Nephron (organoid): ENCODE measurements around the gene DNAJC13.
A peak's percentile ranks its signal among the peaks of the same experiment; 100 is the strongest.

Experiments
- H3K27ac Mint-ChIP-seq, 3 experiments: 2 replicates each; pipeline ENCODE4 v1.8.0; 2020; ENCODE audit warnings: mixed read lengths in 3 of 3, mild to moderate bottlenecking in 2 of 3, moderate library complexity in 1 of 3
- H3K27me3 Mint-ChIP-seq: 2 replicates; pipeline ENCODE4 v1.8.0; 2021; ENCODE audit warnings: low read depth, mild to moderate bottlenecking, moderate library complexity, mixed read lengths
- H3K36me3 Mint-ChIP-seq: 2 replicates; pipeline ENCODE4 v1.8.0; 2020; ENCODE audit warnings: low read depth, mixed read lengths
- H3K4me1 Mint-ChIP-seq: 2 replicates; pipeline ENCODE4 v1.8.0; 2020; ENCODE audit warnings: mixed read lengths
- H3K4me3 Mint-ChIP-seq, 3 experiments: 2 replicates each; pipeline ENCODE4 v1.8.0; 2020; ENCODE audit warnings: mild to moderate bottlenecking in 3 of 3, mixed read lengths in 3 of 3, moderate library complexity in 2 of 3
- H3K9me3 Mint-ChIP-seq: 2 replicates; pipeline ENCODE4 v1.8.0; 2020; ENCODE audit warnings: mixed read lengths
- CTCF ChIP-seq, 3 experiments: fragments of 200-600 bp; sonication (generic); IDR thresholded peaks; one replicate each; pipeline ENCODE4 v1.5.0; 2021; ENCODE audit warnings: antibody characterized with exemption in 3 of 3; ENCODE audit not compliant: unreplicated experiment in 3 of 3

DNAJC13 gene

DNA sequence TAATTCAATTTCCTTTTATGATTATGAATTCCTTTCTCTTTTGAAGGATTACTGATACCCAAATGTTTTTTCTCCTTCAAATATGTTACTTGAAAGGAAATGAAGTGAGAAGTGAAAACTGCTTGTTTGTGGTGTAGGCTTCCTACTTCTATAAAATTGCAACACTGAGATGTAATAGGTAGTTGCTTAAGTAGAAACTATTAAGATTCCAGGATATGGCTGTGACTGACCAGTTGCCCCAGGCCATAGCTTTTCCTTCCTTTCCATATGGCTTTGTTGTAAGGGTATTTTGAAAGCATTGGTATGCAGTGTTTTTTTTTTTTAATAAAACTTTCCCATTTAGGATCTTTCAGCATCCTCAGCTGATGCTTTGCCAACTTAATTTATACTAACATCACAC, 28.5 kb downstream of the DNAJC13 start:
- H3K4me1 Mint-ChIP-seq, result peaks cover 24% of the 10 kb centered on the region
- TF ChIP-seq CTCF (IDR thresholded peaks at IDR 0.05; ENCODE audit: unreplicated experiment in 3 of 3), result no peak
- no peaks in the 10 kb centered on the region for H3K27me3 Mint-ChIP-seq
- no peak overlapping the region for H3K27ac Mint-ChIP-seq
- peaks cover 12% of the 10 kb centered on the region for H3K36me3 Mint-ChIP-seq
- no peak overlapping the region for H3K4me3 Mint-ChIP-seq
- no peaks in the 10 kb centered on the region for H3K9me3 Mint-ChIP-seq

- TF ChIP-seq CTCF (IDR thresholded peaks at IDR 0.05; ENCODE audit: unreplicated experiment in 3 of 3), result no peak
- Mint-ChIP-seq H3K4me1 (peaks cover 24% of the 10 kb centered on the region), H3K9me3 (no peaks in the 10 kb centered on the region), H3K27me3 (no peaks in the 10 kb centered on the region), H3K36me3 (peaks cover 17% of the 10 kb centered on the region), H3K4me3 (no peak overlapping the region), H3K27ac (peak overlapping the region; percentile 16 to 66 (median 54))
Observed at GRCh38 chr3:132448216-132448961, 31.1 kb downstream of the DNAJC13 start.

GRCh38 chr3:132456136-132456535, 38.8 kb downstream of the DNAJC13 start:
- Mint-ChIP-seq H3K27me3 (no peaks in the 10 kb centered on the region), H3K4me3 (no peak overlapping the region), H3K36me3 (peaks cover 71% of the 10 kb centered on the region), H3K9me3 (no peaks in the 10 kb centered on the region), H3K27ac (no peak overlapping the region), H3K4me1 (no peaks in the 10 kb centered on the region)
- no peak for TF ChIP-seq CTCF (IDR thresholded peaks at IDR 0.05; ENCODE audit: unreplicated experiment in 3 of 3)

GRCh38 chr3:132456571-132456970, 39.3 kb downstream of the DNAJC13 start:
- TF ChIP-seq CTCF (IDR thresholded peaks at IDR 0.05; ENCODE audit: unreplicated experiment in 3 of 3), result no peak
- H3K27ac Mint-ChIP-seq, result no peak overlapping the region
- H3K36me3 Mint-ChIP-seq, result peaks cover 72% of the 10 kb centered on the region
- H3K4me3 Mint-ChIP-seq, result no peak overlapping the region
- H3K9me3 Mint-ChIP-seq, result no peaks in the 10 kb centered on the region
- H3K4me1 Mint-ChIP-seq, result no peaks in the 10 kb centered on the region
- H3K27me3 Mint-ChIP-seq, result no peaks in the 10 kb centered on the region

DNA sequence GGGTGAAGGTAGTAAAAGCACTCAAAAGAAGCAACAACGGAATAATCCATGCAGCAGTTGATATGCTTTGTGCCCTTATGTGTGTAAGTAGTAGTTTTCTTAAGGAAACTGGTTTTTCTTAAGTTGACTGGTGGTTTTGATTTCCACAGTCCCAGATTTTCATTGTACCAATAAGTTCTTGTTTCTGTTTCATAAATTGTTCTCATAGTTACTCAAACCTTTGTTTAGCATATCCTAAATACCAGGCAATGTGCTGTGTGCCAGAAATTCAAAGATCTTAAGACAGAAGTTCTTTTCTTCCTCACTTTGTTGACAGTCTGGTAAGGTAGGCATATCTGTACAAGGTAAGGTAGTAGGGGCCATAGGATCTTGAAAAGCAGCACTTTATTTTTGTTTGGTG, 40.0 kb downstream of the DNAJC13 start:
- Mint-ChIP-seq H3K36me3 (peaks cover 68% of the 10 kb centered on the region), H3K27ac (no peak overlapping the region), H3K9me3 (no peaks in the 10 kb centered on the region), H3K4me1 (no peaks in the 10 kb centered on the region), H3K27me3 (no peaks in the 10 kb centered on the region), H3K4me3 (no peak overlapping the region)
- TF ChIP-seq CTCF (IDR thresholded peaks at IDR 0.05; ENCODE audit: unreplicated experiment in 3 of 3), result no peak

- Mint-ChIP-seq H3K4me1 (no peaks in the 10 kb centered on the region), H3K9me3 (no peaks in the 10 kb centered on the region), H3K4me3 (no peak overlapping the region), H3K27ac (no peak overlapping the region), H3K36me3 (peaks cover 61% of the 10 kb centered on the region), H3K27me3 (no peaks in the 10 kb centered on the region)
- TF ChIP-seq CTCF (IDR thresholded peaks at IDR 0.05; ENCODE audit: unreplicated experiment in 3 of 3), result no peak
Observed at GRCh38 chr3:132459551-132459950, 42.2 kb downstream of the DNAJC13 start.
